GM12878 (cell line): ENCODE measurements around the gene ARHGAP30. TPM values are rescaled to one million over a fixed set of nuclear protein-coding genes. Genes with fewer than 3 reads are reported as not detected.

Source experiments
- ATAC-seq: fragments of 200-7000 bp; cut with Tn5 transposase; 3 replicates; pipeline ENCODE4 v1.9.1; 2020; ENCODE audit warnings: mild to moderate bottlenecking, moderate library complexity
- BruUV-seq: library from RNA; stranded (reverse); fragments of 400-500 nt; replicated peaks from 2 replicates; lab custom pipeline; 2021; lab: Mats Ljungman, UMichigan
- CTCF ChIA-PET: fragments of 300-600 bp; sonication (Branson Sonifier 250); formaldehyde crosslinking; extraction: SDS; loops from one replicate; lab custom pipeline; 2021; ENCODE audit warnings: inconsistent platforms; lab: Yijun Ruan, JAX
- POLR2A ChIA-PET: fragments of 350-600 bp; formaldehyde crosslinking; extraction: SDS; loops from one replicate; lab custom pipeline; 2021; ENCODE audit warnings: inconsistent platforms; lab: Charles Lee
- RAD21 ChIA-PET: fragments of 300-600 bp; sonication (Branson Sonifier 250); formaldehyde crosslinking; loops from one replicate; lab custom pipeline; 2023; ENCODE audit warnings: antibody characterized with exemption; ENCODE audit not compliant: unreplicated experiment; lab: Charles Lee
- SMC1A ChIA-PET: fragments of 300-600 bp; sonication (Branson Sonifier 250); formaldehyde crosslinking; loops from one replicate; lab custom pipeline; 2023; ENCODE audit not compliant: unreplicated experiment, uncharacterized antibody; lab: Charles Lee
- DNase-seq: peaks from one replicate; pipeline ENCODE4 v3.0.0-alpha.2; 2011; ENCODE audit warnings: low read depth, low spot score
- FAIRE-seq: peaks from 3 replicates; lab custom pipeline; 2011; peaks lifted over from hg19 to GRCh38; lab: Jason Lieb, UNC
- H2AFZ ChIP-seq: 2 replicates; pipeline ENCODE4 v1.6.0; 2011; ENCODE audit warnings: low read depth, low read length, control low read depth; ENCODE audit not compliant: control insufficient read depth
- H3K27ac ChIP-seq: 2 replicates; pipeline ENCODE4 v1.5.1; 2011; ENCODE audit warnings: control low read depth; ENCODE audit not compliant: control insufficient read depth, insufficient read depth
- H3K27me3 ChIP-seq, 2 experiments: replicated peaks in 1 of 2; 2 replicates each; pipeline versions ENCODE4 v1.6.0 to v1.6.1; 2011; ENCODE audit warnings: low read length in 1 of 2; ENCODE audit not compliant: control insufficient read depth in 2 of 2, insufficient read depth in 2 of 2
- H3K36me3 ChIP-seq, 2 experiments: 2 replicates each; pipeline ENCODE4 v1.5.1; 2011; ENCODE audit warnings: low read length in 1 of 2; ENCODE audit not compliant: control insufficient read depth in 2 of 2, insufficient read depth in 2 of 2
- H3K4me1 ChIP-seq: 2 replicates; pipeline ENCODE4 v1.6.1; 2011; ENCODE audit warnings: mild to moderate bottlenecking, low read length, moderate library complexity, mixed read lengths; ENCODE audit not compliant: control insufficient read depth, insufficient read depth
- H3K4me2 ChIP-seq: 2 replicates; pipeline ENCODE4 v1.6.0; 2011; ENCODE audit warnings: control low read depth; ENCODE audit not compliant: control insufficient read depth, insufficient read depth
- H3K4me3 ChIP-seq: fragments of 200-600 bp; sonication (generic); 2 replicates; pipeline ENCODE4 v1.5.1; 2016
- H3K79me2 ChIP-seq: 2 replicates; pipeline ENCODE4 v1.6.0; 2011; ENCODE audit warnings: low read length; ENCODE audit not compliant: control insufficient read depth, insufficient read depth
- H3K9ac ChIP-seq: 2 replicates; pipeline ENCODE4 v1.8.0; 2011; ENCODE audit warnings: low read length, control low read depth, mixed read lengths; ENCODE audit not compliant: control insufficient read depth, insufficient read depth
- H3K9me3 ChIP-seq: replicated peaks from 3 replicates; pipeline ENCODE4 v1.5.1; 2011; ENCODE audit warnings: mild to moderate bottlenecking, low read length; ENCODE audit not compliant: control insufficient read depth, insufficient read depth
- H4K20me1 ChIP-seq: 2 replicates; pipeline ENCODE4 v1.6.0; 2011; ENCODE audit not compliant: control insufficient read depth, insufficient read depth
- BACH1 ChIP-seq: fragments of 450-650 bp; IDR thresholded peaks from 2 replicates; pipeline ENCODE4 v1.6.1; 2017; ENCODE audit warnings: mild to moderate bottlenecking, borderline replicate concordance
- BCL11A ChIP-seq: IDR thresholded peaks from 2 replicates; pipeline ENCODE4 v1.6.1; 2011; ENCODE audit warnings: low read depth, low read length
- CHD4 ChIP-seq: fragments of 200-600 bp; sonication (generic); IDR thresholded peaks from 2 replicates; pipeline ENCODE4 v1.6.1; 2016; ENCODE audit warnings: mild to moderate bottlenecking
- CTCF ChIP-seq, 3 experiments: IDR thresholded peaks in 2 of 3; conservative IDR thresholded peaks in 1 of 3; 2 replicates each; pipeline ENCODE4 v1.5.1; 2011; ENCODE audit warnings: low read depth in 3 of 3, low read length in 3 of 3, mild to moderate bottlenecking in 3 of 3, control low read depth in 2 of 3, moderate library complexity in 2 of 3, inconsistent platforms in 1 of 3, mixed read lengths in 1 of 3; ENCODE audit not compliant: control insufficient read depth in 2 of 3, insufficient read depth in 1 of 3; ENCODE audit errors: extremely low read depth in 1 of 3
- CUX1 ChIP-seq: IDR thresholded peaks from 2 replicates; pipeline ENCODE4 v1.6.1; 2012; ENCODE audit warnings: improper control_type of control experiment, low read depth, low read length; ENCODE audit not compliant: insufficient replicate concordance
- FOS ChIP-seq: IDR thresholded peaks from 3 replicates; pipeline ENCODE4 v1.6.1; 2011; ENCODE audit warnings: borderline replicate concordance; ENCODE audit not compliant: insufficient read length; ENCODE audit errors: extremely low read depth
- IRF3 ChIP-seq: fragments of 450-650 bp; IDR thresholded peaks from 2 replicates; pipeline ENCODE4 v1.6.1; 2014; ENCODE audit warnings: mild to moderate bottlenecking
- KAT2A ChIP-seq: conservative IDR thresholded peaks from 2 replicates; pipeline ENCODE4 v1.6.1; 2011; ENCODE audit warnings: low read depth, low read length; ENCODE audit not compliant: control insufficient read depth
- REST ChIP-seq: IDR thresholded peaks from 2 replicates; pipeline ENCODE4 v1.6.1; 2012; ENCODE audit warnings: mild to moderate bottlenecking, low read depth, low read length
- SMARCA5 ChIP-seq: fragments of 450-650 bp; IDR thresholded peaks from 2 replicates; pipeline ENCODE4 v1.6.1; 2017; ENCODE audit warnings: mild to moderate bottlenecking
- WGBS: methylation state at CpG from one replicate; pipeline ENCODE4 v1.1.6; 2016; ENCODE audit warnings: low lambda C conversion rate; ENCODE audit not compliant: insufficient replicate concordance, insufficient coverage; ENCODE audit errors: missing lambda C conversion rate; 5-methylcytosine and 5-hydroxymethylcytosine counted together
- in situ Hi-C: fragments of 300-500 bp; cut with MboI; formaldehyde crosslinking; loops from 9 replicates; pipeline ENCODE4 v1.14.3; 2018; ENCODE audit warnings: mixed read lengths
- intact Hi-C: fragments of 100-400 bp; cut with micrococcal nuclease; formaldehyde crosslinking; loops from one replicate; pipeline ENCODE4 v1.14.2; 2022; ENCODE audit not compliant: unreplicated experiment
- polyA plus RNA-seq, 11 experiments: library from polyadenylated mRNA; depleted of rRNA in 4 of 11; unstranded in 6 of 11; stranded (reverse) in 5 of 11; fragments of >200 nt; fragmentation: Nextera tagmentation in 4 of 11; fragmentation: Illumina TruSeq in 1 of 11; extraction: Ambion mirVana in 4 of 11; extraction: Trizol in 1 of 11; gene quantifications; 1 replicate in 1 of 11; 2 replicates in 10 of 11; pipeline versions ENCODE4 v1.2.1 to v1.2.3, GENCODE V29; 2011 to 2016; ENCODE audit warnings: inconsistent platforms in 2 of 11, missing spikeins in 2 of 11, low read depth in 1 of 11
- total RNA-seq, 4 experiments: library from RNA; depleted of rRNA in 3 of 4; stranded (reverse); fragments of >200 nt in 3 of 4; fragmentation: Illumina TruSeq in 1 of 4; extraction: Trizol in 1 of 4; gene quantifications; 2 replicates each; pipeline versions ENCODE4 v1.2.1 to v1.2.3, GENCODE V29; 2013 to 2021

Gene ARHGAP30
- total and polyA plus RNA-seq, 10 of the 15 experiments (the other 5 are each of a cell fraction or from before 2014, with no cell fraction given): 12.9 to 143 (median 76.3) TPM

- SMC1A ChIA-PET: interaction anchor here (0.9 to 1.6 kb wide), 3 partner anchors 11 to 61 kb away, joined by 4 to 6 read pairs (median 4); no protein-coding TSS in a partner anchor
- no peak for FAIRE-seq
- no peak for DNase-seq
- H2AFZ ChIP-seq: no peak overlapping the region
- H3K79me2 ChIP-seq: peaks cover 29% of the 10 kb centered on the region
- H3K9ac ChIP-seq: no peak overlapping the region
- TF ChIP-seq IRF3: no peak
- no peak for TF ChIP-seq SMARCA5
- no peak for TF ChIP-seq KAT2A
- TF ChIP-seq REST: no peak
- no peak for TF ChIP-seq FOS
- no peak for TF ChIP-seq BACH1
- no peak for TF ChIP-seq BCL11A
- TF ChIP-seq CHD4: no peak
- no peak for TF ChIP-seq CTCF (IDR thresholded peaks at IDR 0.05 in 2 of 3, conservative IDR thresholded peaks at IDR 0.05 in 1 of 3; ENCODE audit: control insufficient read depth in 2 of 3, extremely low read depth in 1 of 3, insufficient read depth in 1 of 3, low read depth in 3 of 3, low read length in 3 of 3)
- no peak for TF ChIP-seq CUX1
- H3K4me3 ChIP-seq: no peak overlapping the region
- RAD21 ChIA-PET: interaction anchor here (0.9 kb wide), 1 partner anchor 20 kb away, joined by 3 read pairs; no protein-coding TSS in a partner anchor
- no peaks in the 10 kb centered on the region; the same call in 1 of the 2 replicates for H3K4me1 ChIP-seq
- ATAC-seq: no peak
- intact Hi-C loops (no loop called here), in situ Hi-C loops (no loop called here)
- CTCF ChIA-PET: interaction anchor here (1.0 to 4.6 kb wide), 3 partner anchors 9 to 159 kb away, joined by 3 to 22 read pairs (median 3); partner anchors contain the start of genes F11R and PPOX
- H3K4me2 ChIP-seq: no peak overlapping the region
- no peak overlapping the region for H3K27ac ChIP-seq
- BruUV-seq: no TSS peak
- 100% methylated on average over 2 of the region's 2 CpGs for WGBS
- H4K20me1 ChIP-seq: no peaks in the 10 kb centered on the region
- POLR2A ChIA-PET: interaction anchor here (0.6 to 1.5 kb wide), 4 partner anchors 10 to 237 kb away, joined by 3 to 4 read pairs (median 3); no protein-coding TSS in a partner anchor
- H3K36me3 ChIP-seq: peaks cover 0 to 3% of the 10 kb centered on the region in 2 experiments; a peak in 1 of 4 replicates
- H3K9me3 ChIP-seq: no peaks in the 10 kb centered on the region
- H3K27me3 ChIP-seq: no peaks in the 10 kb centered on the region
Observed at GRCh38 chr1:161007369-161007768, 62.3 kb downstream of the ARHGAP30 start.
